H1 (cell line): ENCODE measurements around the gene MBD4. TPM values are rescaled to one million over a fixed set of nuclear protein-coding genes. Genes with fewer than 3 reads are reported as not detected.

ENCODE experiments used
- CTCF ChIA-PET: fragments of 300-600 bp; sonication (Branson Sonifier 250); formaldehyde crosslinking; loops from one replicate; lab custom pipeline; 2021; ENCODE audit not compliant: partially characterized antibody; lab: Charles Lee
- POLR2A ChIA-PET: fragments of 300-600 bp; sonication (Branson Sonifier 250); formaldehyde crosslinking; loops from one replicate; lab custom pipeline; 2021; ENCODE audit warnings: inconsistent platforms; ENCODE audit not compliant: partially characterized antibody; lab: Charles Lee
- DNase-seq, 2 experiments: peaks; one replicate each; pipeline versions ENCODE4 v3.0.0 to v3.0.0-alpha.2; 2010 to 2022; ENCODE audit warnings: low spot score in 2 of 2, low read depth in 1 of 2, mixed read lengths in 1 of 2
- FAIRE-seq: peaks from 2 replicates; lab custom pipeline; 2011; peaks lifted over from hg19 to GRCh38; lab: Jason Lieb, UNC
- H2AFZ ChIP-seq: 2 replicates; pipeline ENCODE4 v1.8.1; 2012; ENCODE audit warnings: low read length, inconsistent platforms
- H2AK5ac ChIP-seq: 2 replicates; pipeline ENCODE4 v1.6.1; 2013; ENCODE audit warnings: low read depth, low read length
- H2BK120ac ChIP-seq: replicated peaks from 2 replicates; pipeline ENCODE3; 2013; ENCODE audit warnings: low read depth, low read length, inconsistent platforms
- H2BK12ac ChIP-seq: 2 replicates; pipeline ENCODE4 v1.6.1; 2013; ENCODE audit warnings: low read depth, low read length
- H2BK15ac ChIP-seq: 2 replicates; pipeline ENCODE4 v1.6.1; 2013; ENCODE audit warnings: low read length
- H2BK20ac ChIP-seq: 2 replicates; pipeline ENCODE4 v1.6.1; 2013; ENCODE audit warnings: low read length
- H2BK5ac ChIP-seq: 2 replicates; pipeline ENCODE4 v1.6.1; 2013; ENCODE audit warnings: low read depth, low read length
- H3K14ac ChIP-seq: 2 replicates; pipeline ENCODE4 v1.6.1; 2013; ENCODE audit warnings: inconsistent platforms; ENCODE audit not compliant: insufficient read length
- H3K18ac ChIP-seq: 2 replicates; pipeline ENCODE4 v1.6.1; 2013; ENCODE audit warnings: low read length; ENCODE audit errors: extremely low read depth
- H3K23ac ChIP-seq: 2 replicates; pipeline ENCODE4 v1.6.1; 2013; ENCODE audit warnings: inconsistent platforms; ENCODE audit not compliant: insufficient read length
- H3K23me2 ChIP-seq: 2 replicates; pipeline ENCODE4 v1.6.1; 2013; ENCODE audit warnings: low read depth, low read length
- H3K27ac ChIP-seq: 2 replicates; pipeline ENCODE4 v1.6.1; 2011; ENCODE audit warnings: low read depth, low read length, inconsistent platforms
- H3K27me3 ChIP-seq, 4 experiments: replicated peaks in 1 of 4; 1 replicate in 1 of 4; 2 replicates in 3 of 4; pipeline versions ENCODE4 v1.6.1 to v1.8.1; 2011 to 2013; ENCODE audit warnings: low read length in 3 of 4, mild to moderate bottlenecking in 3 of 4, inconsistent platforms in 2 of 4, mixed read lengths in 2 of 4, moderate library complexity in 1 of 4; ENCODE audit not compliant: control insufficient read depth in 3 of 4, insufficient read depth in 3 of 4; ENCODE audit errors: extremely low read depth in 1 of 4
- H3K36me3 ChIP-seq, 4 experiments: 2 replicates each; pipeline versions ENCODE4 v1.6.1 to v1.8.1; 2011 to 2013; ENCODE audit warnings: mild to moderate bottlenecking in 4 of 4, low read length in 3 of 4, moderate library complexity in 2 of 4, control low read depth in 1 of 4, inconsistent platforms in 1 of 4; ENCODE audit not compliant: insufficient read depth in 4 of 4, control insufficient read depth in 2 of 4
- H3K4ac ChIP-seq: replicated peaks from 2 replicates; pipeline ENCODE3; 2013; ENCODE audit warnings: low read length, low read depth, mixed read lengths, inconsistent platforms; ENCODE audit not compliant: insufficient read length
- H3K4me1 ChIP-seq, 4 experiments: replicated peaks in 1 of 4; 1 replicate in 1 of 4; 2 replicates in 3 of 4; pipeline versions ENCODE4 v1.6.1 to v1.8.1; 2011 to 2013; ENCODE audit warnings: low read length in 3 of 4, inconsistent platforms in 2 of 4, mixed read lengths in 1 of 4; ENCODE audit not compliant: insufficient read depth in 4 of 4, control insufficient read depth in 3 of 4
- H3K4me2 ChIP-seq, 2 experiments: 2 replicates each; pipeline versions ENCODE4 v1.6.1 to v1.8.1; 2011 to 2013; ENCODE audit warnings: low read depth in 2 of 2, low read length in 2 of 2, control low read depth in 1 of 2, inconsistent platforms in 1 of 2, mild to moderate bottlenecking in 1 of 2; ENCODE audit not compliant: insufficient read depth in 1 of 2
- H3K4me3 ChIP-seq, 4 experiments: fragments of 200-600, 300-600 bp in 1 of 4; sonication (generic), shearing (Covaris generic), sonication (Bioruptor Twin) in 1 of 4; 2 replicates each; pipeline versions ENCODE4 v1.5.1 to v1.8.1; 2011 to 2016; ENCODE audit warnings: low read length in 4 of 4, low read depth in 3 of 4, control low read depth in 2 of 4, inconsistent platforms in 2 of 4, mild to moderate bottlenecking in 2 of 4, mixed read lengths in 1 of 4, moderate library complexity in 1 of 4; ENCODE audit not compliant: insufficient read depth in 2 of 4; ENCODE audit errors: extremely low read depth in 1 of 4
- H3K56ac ChIP-seq: replicated peaks from 2 replicates; pipeline ENCODE3; 2013; ENCODE audit warnings: low read depth, mild to moderate bottlenecking, mixed read lengths, low read length, inconsistent platforms; ENCODE audit not compliant: insufficient read length
- H3K79me1 ChIP-seq: 2 replicates; pipeline ENCODE4 v1.6.1; 2013; ENCODE audit warnings: low read depth, low read length, control low read depth
- H3K79me2 ChIP-seq, 2 experiments: 2 replicates each; pipeline versions ENCODE4 v1.6.1 to v1.8.1; 2012 to 2013; ENCODE audit warnings: low read length in 2 of 2, mild to moderate bottlenecking in 2 of 2, inconsistent platforms in 1 of 2; ENCODE audit not compliant: insufficient read depth in 2 of 2, control insufficient read depth in 1 of 2
- H3K9ac ChIP-seq, 4 experiments: replicated peaks in 1 of 4; 1 replicate in 1 of 4; 2 replicates in 3 of 4; pipeline versions ENCODE4 v1.6.1 to v1.8.1; 2011 to 2013; ENCODE audit warnings: low read depth in 3 of 4, low read length in 3 of 4, control low read depth in 2 of 4, mild to moderate bottlenecking in 2 of 4, moderate library complexity in 2 of 4, inconsistent platforms in 1 of 4; ENCODE audit errors: extremely low read depth in 1 of 4
- H3K9me3 ChIP-seq, 2 experiments: 2 replicates each; pipeline versions ENCODE4 v1.6.1 to v1.8.1; 2012 to 2013; ENCODE audit warnings: mild to moderate bottlenecking in 2 of 2, moderate library complexity in 2 of 2, control low read depth in 1 of 2, inconsistent platforms in 1 of 2, low read depth in 1 of 2, low read length in 1 of 2, mixed read lengths in 1 of 2; ENCODE audit not compliant: insufficient read depth in 2 of 2
- H4K20me1 ChIP-seq, 2 experiments: replicated peaks in 1 of 2; 2 replicates each; pipeline versions ENCODE3 to v1.8.1; 2011 to 2013; ENCODE audit warnings: inconsistent platforms in 2 of 2, low read length in 2 of 2, mild to moderate bottlenecking in 1 of 2; ENCODE audit not compliant: insufficient read depth in 2 of 2, control insufficient read depth in 1 of 2
- H4K5ac ChIP-seq: 2 replicates; pipeline ENCODE4 v1.6.1; 2013; ENCODE audit warnings: low read length, low read depth, mixed read lengths, inconsistent platforms; ENCODE audit not compliant: insufficient read length
- H4K8ac ChIP-seq: 2 replicates; pipeline ENCODE4 v1.8.0; 2013; ENCODE audit warnings: mild to moderate bottlenecking, moderate library complexity, low read length, inconsistent platforms; ENCODE audit not compliant: insufficient read depth; ENCODE audit errors: extremely low read depth
- H4K91ac ChIP-seq: replicated peaks from 2 replicates; pipeline ENCODE3; 2013; ENCODE audit warnings: low read length, mixed read lengths, inconsistent platforms; ENCODE audit not compliant: insufficient read length
- GTF2F1 ChIP-seq: IDR thresholded peaks from 2 replicates; pipeline ENCODE4 v1.6.1; 2012; ENCODE audit warnings: low read depth, low read length, improper control_type of control experiment, borderline replicate concordance
- HDAC2 ChIP-seq, 2 experiments: fragments of 300-600 bp in 1 of 2; sonication (generic) in 1 of 2; IDR thresholded peaks; 2 replicates each; pipeline ENCODE4 v1.6.1; 2011 to 2012; ENCODE audit warnings: low read depth in 2 of 2, low read length in 2 of 2, mild to moderate bottlenecking in 2 of 2, moderate library complexity in 2 of 2, borderline replicate concordance in 1 of 2, inconsistent platforms in 1 of 2
- KDM1A ChIP-seq: fragments of 200-600, 300-600 bp; sonication (generic); IDR thresholded peaks from 2 replicates; pipeline ENCODE4 v1.7.1; 2016; ENCODE audit warnings: mild to moderate bottlenecking, low read length, borderline replicate concordance
- KDM4A ChIP-seq: IDR thresholded peaks from one replicate; pipeline ENCODE4 v1.7.1; 2012; ENCODE audit warnings: low read depth, mild to moderate bottlenecking, moderate library complexity, low read length, inconsistent platforms; ENCODE audit not compliant: severe bottlenecking
- PHF8 ChIP-seq: fragments of 200-600 bp; sonication (generic); conservative IDR thresholded peaks from 2 replicates; pipeline ENCODE4 v1.7.1; 2012; ENCODE audit warnings: low read depth, mild to moderate bottlenecking, inconsistent platforms, low read length, moderate library complexity
- POU5F1 ChIP-seq: IDR thresholded peaks from 2 replicates; pipeline ENCODE4 v1.6.1; 2011; ENCODE audit warnings: low read depth, mild to moderate bottlenecking, low read length, moderate library complexity
- SAP30 ChIP-seq: fragments of 300-600 bp; sonication (generic); IDR thresholded peaks from 2 replicates; pipeline ENCODE4 v1.7.1; 2012; ENCODE audit warnings: low read length, moderate library complexity, mild to moderate bottlenecking, inconsistent platforms; ENCODE audit not compliant: insufficient read depth, insufficient replicate concordance
- SIN3A ChIP-seq, 2 experiments: IDR thresholded peaks in 1 of 2; conservative IDR thresholded peaks in 1 of 2; 2 replicates each; pipeline ENCODE4 v1.6.1; 2011 to 2012; ENCODE audit warnings: low read length in 2 of 2, improper control_type of control experiment in 1 of 2, low read depth in 1 of 2, mild to moderate bottlenecking in 1 of 2
- SP2 ChIP-seq: IDR thresholded peaks from 2 replicates; pipeline ENCODE4 v1.6.1; 2012; ENCODE audit warnings: mild to moderate bottlenecking, low read length, inconsistent platforms
- SRF ChIP-seq: IDR thresholded peaks from 2 replicates; pipeline ENCODE4 v1.6.1; 2011; ENCODE audit warnings: mild to moderate bottlenecking, low read depth, low read length, moderate library complexity
- WGBS, 2 experiments: shearing (Covaris generic) in 1 of 2; methylation state at CpG; one replicate each; pipeline versions ENCODE4 v1.1.6 to v1.1.7; 2013 to 2015; ENCODE audit warnings: low lambda C conversion rate in 2 of 2, mixed read lengths in 2 of 2, inconsistent platforms in 1 of 2, low coverage in 1 of 2, missing lambda C conversion rate in 1 of 2; ENCODE audit not compliant: insufficient replicate concordance in 2 of 2, insufficient coverage in 1 of 2, insufficient read length in 1 of 2; ENCODE audit errors: extremely low coverage in 1 of 2, missing lambda C conversion rate in 1 of 2; 5-methylcytosine and 5-hydroxymethylcytosine counted together
- polyA plus RNA-seq, 7 experiments: library from polyadenylated mRNA; depleted of rRNA in 3 of 7; stranded (reverse) in 5 of 7; unstranded in 2 of 7; fragments of >200 nt in 5 of 7; fragments of 200-250 nt in 2 of 7; gene quantifications; 1 replicate in 5 of 7; 2 replicates in 1 of 7; 4 replicates in 1 of 7; pipeline versions ENCODE4 v1.2.1 to v1.2.3, GENCODE V29; 2011 to 2013; ENCODE audit warnings: missing spikeins in 2 of 7, mixed read lengths in 2 of 7
- total RNA-seq: library from RNA; stranded (reverse); fragmentation: NEBNext Ultra II Directional; extraction: Animal tissue kit (Norgen Biotek cat#: 25700); gene quantifications from 2 replicates; pipeline ENCODE4 v1.2.1, GENCODE V29; 2021

MBD4 gene
- total and polyA plus RNA-seq, 2 of the 8 experiments (the other 6 are each of a cell fraction or from before 2014, with no cell fraction given), result 11.2 to 35.8 TPM

GRCh38 chr3:129439226-129439816 is 427 bp downstream of the MBD4 start:
- H2BK12ac ChIP-seq, result no peak overlapping the region
- H2BK15ac ChIP-seq, result no peak overlapping the region
- no peaks in the 10 kb centered on the region for H3K27me3 ChIP-seq
- no peak for FAIRE-seq
- H3K27ac ChIP-seq, result peak overlapping the region; percentile 20
- peaks cover 3 to 35% (median 19%) of the 10 kb centered on the region in 4 experiments for H3K36me3 ChIP-seq
- peak overlapping the region; percentile 60 to 84 (median 66) for H3K9ac ChIP-seq
- WGBS, 2 experiments, result 1% methylated on average over 17 of the region's 17 CpGs; no CpG with 5 or more reads in 1 of the 2 experiments
- H4K8ac ChIP-seq, result peak overlapping the region; percentile 84
- peak overlapping the region; percentile 63 to 68 for H3K4me2 ChIP-seq
- H2BK5ac ChIP-seq, result peak overlapping the region; percentile 84
- peaks cover 1% of the 10 kb centered on the region; the same call in 1 of the 2 replicates for H3K23me2 ChIP-seq
- H3K18ac ChIP-seq, result peak overlapping the region; percentile 51; the same call in 1 of the 2 replicates
- peak; percentile 99 for TF ChIP-seq KDM1A
- peak in 1 of 2 experiments; percentile 96; a peak in 2 of 4 replicates for TF ChIP-seq HDAC2 (IDR thresholded peaks at IDR 0.05; ENCODE audit: borderline replicate concordance in 1 of 2, low read depth in 2 of 2, low read length in 2 of 2)
- peak; percentile 83 for TF ChIP-seq PHF8
- peak; percentile 75 for TF ChIP-seq KDM4A
- 0 out of 2 replicates have a peak, but pooled peaks have one; percentile 2 for TF ChIP-seq SRF
- TF ChIP-seq SAP30, result peak; percentile 86
- no peak for TF ChIP-seq POU5F1
- TF ChIP-seq SIN3A (conservative IDR thresholded peaks at IDR 0.05 in 1 of 2, IDR thresholded peaks at IDR 0.05 in 1 of 2; ENCODE audit: low read depth in 1 of 2, low read length in 2 of 2), result peak; percentile 24 to 67; a peak in 1 of 4 replicates
- TF ChIP-seq GTF2F1, result no peak
- no peak for TF ChIP-seq SP2
- no peak overlapping the region for H2BK20ac ChIP-seq
- H3K56ac ChIP-seq, result peak overlapping the region; percentile 70
- ChIA-PET POLR2A (interaction anchor here (0.5 to 4.1 kb wide), 12 partner anchors 9 to 188 kb away, joined by 3 to 61 read pairs (median 4); partner anchors contain the start of gene EFCAB12), CTCF (interaction anchor here (0.5 to 1.9 kb wide), 7 partner anchors 9 to 377 kb away, joined by 3 to 8 read pairs (median 3); partner anchors contain the start of gene EFCAB12)
- no peak overlapping the region for H2BK120ac ChIP-seq
- H4K20me1 ChIP-seq, result no peaks in the 10 kb centered on the region
- no peak overlapping the region for H3K23ac ChIP-seq
- peaks cover 0 to 45% of the 10 kb centered on the region in 2 experiments; a peak in 3 of 4 replicates for H3K79me2 ChIP-seq
- H2AFZ ChIP-seq, result peak overlapping the region; percentile 14; the same call in 1 of the 2 replicates
- H4K5ac ChIP-seq, result peak overlapping the region; percentile 31
- H3K4me1 ChIP-seq, result peaks cover 0 to 8% (median 4%) of the 10 kb centered on the region in 4 experiments; a peak in 5 of 7 replicates
- peak overlapping the region; percentile 91 for H4K91ac ChIP-seq
- no peak for DNase-seq
- no peak overlapping the region for H3K14ac ChIP-seq
- H3K79me1 ChIP-seq, result peaks cover 2% of the 10 kb centered on the region; the same call in 1 of the 2 replicates
- no peak overlapping the region for H2AK5ac ChIP-seq
- no peaks in the 10 kb centered on the region for H3K9me3 ChIP-seq
- peak overlapping the region; percentile 1 for H3K4ac ChIP-seq
- H3K4me3 ChIP-seq, result peak overlapping the region; percentile 76 to 95 (median 86)
